IMR-90 (cell line): ENCODE measurements around the gene TTC16. TPM values are rescaled to one million over a fixed set of nuclear protein-coding genes. Genes with fewer than 3 reads are reported as not detected.

Experiments used
- ATAC-seq: fragments of 200-7000 bp; cut with Tn5 transposase; 2 replicates; pipeline ENCODE4 v1.9.1; 2020; ENCODE audit warnings: low read depth, mild to moderate bottlenecking, moderate library complexity
- BruUV-seq: library from RNA; stranded (reverse); fragments of 400-500 nt; replicated peaks from 2 replicates; lab custom pipeline; 2021; lab: Mats Ljungman, UMichigan
- CTCF ChIA-PET: fragments of 300-600 bp; formaldehyde crosslinking; extraction: SDS; loops from one replicate; lab custom pipeline; 2021; ENCODE audit warnings: antibody characterized with exemption; lab: Yijun Ruan, JAX
- POLR2A ChIA-PET: fragments of 300-600 bp; sonication (Branson Sonifier 250); formaldehyde crosslinking; loops from one replicate; lab custom pipeline; 2022; ENCODE audit warnings: antibody characterized with exemption; ENCODE audit not compliant: unreplicated experiment; lab: Charles Lee
- DNase-seq: peaks from one replicate; pipeline ENCODE4 v3.0.0; 2013
- H2AFZ ChIP-seq: replicated peaks from 2 replicates; pipeline ENCODE3; 2013; ENCODE audit warnings: low read length, mild to moderate bottlenecking; ENCODE audit not compliant: poor library complexity
- H2AK5ac ChIP-seq: 2 replicates; pipeline ENCODE4 v1.6.1; 2013; ENCODE audit warnings: low read depth, low read length, inconsistent platforms
- H2AK9ac ChIP-seq: replicated peaks from 2 replicates; pipeline ENCODE3; 2013; ENCODE audit warnings: mild to moderate bottlenecking, low read depth, low read length, moderate library complexity; ENCODE audit not compliant: poor library complexity
- H2BK120ac ChIP-seq: 2 replicates; pipeline ENCODE4 v1.6.1; 2013; ENCODE audit warnings: low read depth, low read length, inconsistent platforms
- H2BK15ac ChIP-seq: 3 replicates; pipeline ENCODE4 v1.6.1; 2013; ENCODE audit warnings: low read depth, low read length, inconsistent platforms
- H2BK20ac ChIP-seq: 2 replicates; pipeline ENCODE4 v1.6.1; 2013; ENCODE audit warnings: low read depth, mild to moderate bottlenecking, inconsistent platforms, low read length, moderate library complexity
- H2BK5ac ChIP-seq: 2 replicates; pipeline ENCODE4 v1.6.1; 2013; ENCODE audit warnings: mild to moderate bottlenecking, low read depth, low read length, inconsistent platforms; ENCODE audit not compliant: poor library complexity, severe bottlenecking
- H3K14ac ChIP-seq: replicated peaks from 2 replicates; pipeline ENCODE4 v1.6.1; 2013; ENCODE audit warnings: low read depth, low read length, inconsistent platforms
- H3K18ac ChIP-seq: 2 replicates; pipeline ENCODE4 v1.6.1; 2013; ENCODE audit warnings: low read depth, low read length, control low read depth
- H3K23ac ChIP-seq: 2 replicates; pipeline ENCODE4 v1.6.1; 2013; ENCODE audit warnings: low read depth, low read length, inconsistent platforms
- H3K27ac ChIP-seq: 2 replicates; pipeline ENCODE4 v1.5.1; 2013; ENCODE audit warnings: mild to moderate bottlenecking, control low read depth, low read length; ENCODE audit not compliant: insufficient read depth
- H3K27me3 ChIP-seq: 2 replicates; pipeline ENCODE4 v1.6.1; 2013; ENCODE audit warnings: low read length; ENCODE audit not compliant: control insufficient read depth, insufficient read depth
- H3K36me3 ChIP-seq: 2 replicates; pipeline ENCODE4 v1.6.1; 2013; ENCODE audit warnings: low read length, mixed read lengths; ENCODE audit not compliant: control insufficient read depth, insufficient read depth
- H3K4ac ChIP-seq: 2 replicates; pipeline ENCODE4 v1.6.1; 2013; ENCODE audit warnings: low read depth, low read length, inconsistent platforms
- H3K4me1 ChIP-seq: 2 replicates; pipeline ENCODE4 v1.6.1; 2013; ENCODE audit warnings: low read length, mixed read lengths; ENCODE audit not compliant: control insufficient read depth, insufficient read depth
- H3K4me2 ChIP-seq: 2 replicates; pipeline ENCODE4 v1.6.1; 2013; ENCODE audit warnings: low read depth, mild to moderate bottlenecking, control low read depth, low read length, moderate library complexity
- H3K4me3 ChIP-seq: 2 replicates; pipeline ENCODE4 v1.5.1; 2013; ENCODE audit warnings: low read depth, mild to moderate bottlenecking, control low read depth, low read length, moderate library complexity; ENCODE audit not compliant: insufficient read depth
- H3K56ac ChIP-seq: 2 replicates; pipeline ENCODE4 v1.6.1; 2013; ENCODE audit warnings: low read length, inconsistent platforms; ENCODE audit not compliant: insufficient read depth; ENCODE audit errors: extremely low read depth
- H3K79me1 ChIP-seq, 2 experiments: 2 replicates each; pipeline ENCODE4 v1.6.1; 2013; ENCODE audit warnings: low read length in 2 of 2, inconsistent platforms in 1 of 2, low read depth in 1 of 2
- H3K9ac ChIP-seq: 2 replicates; pipeline ENCODE4 v1.6.1; 2013; ENCODE audit warnings: low read depth, low read length, control low read depth
- H3K9me1 ChIP-seq: 2 replicates; pipeline ENCODE4 v1.6.1; 2013; ENCODE audit warnings: low read length, inconsistent platforms; ENCODE audit not compliant: insufficient read depth
- H3K9me3 ChIP-seq: 2 replicates; pipeline ENCODE4 v1.6.1; 2013; ENCODE audit warnings: low read length; ENCODE audit not compliant: control insufficient read depth, insufficient read depth
- H4K20me1 ChIP-seq: 2 replicates; pipeline ENCODE4 v1.6.1; 2013; ENCODE audit warnings: low read length, inconsistent platforms; ENCODE audit not compliant: insufficient read depth
- H4K5ac ChIP-seq: 2 replicates; pipeline ENCODE4 v1.6.1; 2013; ENCODE audit warnings: mild to moderate bottlenecking, low read depth, low read length, control low read depth
- H4K8ac ChIP-seq, 2 experiments: 2 replicates each; pipeline ENCODE4 v1.6.1; 2013; ENCODE audit warnings: low read depth in 2 of 2, low read length in 2 of 2, control low read depth in 1 of 2, inconsistent platforms in 1 of 2
- H4K91ac ChIP-seq: 2 replicates; pipeline ENCODE4 v1.6.1; 2013; ENCODE audit warnings: low read depth, low read length, inconsistent platforms; ENCODE audit not compliant: insufficient read depth
- BHLHE40 ChIP-seq: fragments of 150-350 bp; IDR thresholded peaks from 2 replicates; pipeline ENCODE4 v1.6.1; 2016; ENCODE audit warnings: mild to moderate bottlenecking, low read depth, low read length
- CEBPB ChIP-seq: IDR thresholded peaks from 2 replicates; pipeline ENCODE4 v1.6.1; 2012; ENCODE audit warnings: low read depth, low read length, improper control_type of control experiment
- RCOR1 ChIP-seq: IDR thresholded peaks from 2 replicates; pipeline ENCODE4 v1.6.1; 2012; ENCODE audit warnings: mild to moderate bottlenecking, low read length, improper control_type of control experiment; ENCODE audit not compliant: insufficient replicate concordance
- WGBS, 2 experiments: methylation state at CpG; one replicate each; pipeline versions ENCODE4 v1.1.5 to v1.1.7; 2013; ENCODE audit warnings: missing lambda C conversion rate in 2 of 2; ENCODE audit not compliant: insufficient read length in 1 of 2; ENCODE audit errors: extremely low coverage in 2 of 2; 5-methylcytosine and 5-hydroxymethylcytosine counted together
- dilution Hi-C: fragments of 300-500 bp; cut with HindIII; formaldehyde crosslinking; loops from one replicate; pipeline ENCODE4 v1.14.3; 2018; ENCODE audit warnings: low sequenced_read_pairs; ENCODE audit not compliant: unreplicated experiment
- in situ Hi-C: fragments of 300-500 bp; cut with MboI; formaldehyde crosslinking; loops from 3 replicates; pipeline ENCODE4 v1.14.3; 2019; ENCODE audit warnings: low sequenced_read_pairs, inconsistent platforms, mixed read lengths
- intact Hi-C: fragments of 100-400 bp; cut with micrococcal nuclease; formaldehyde crosslinking; loops from 2 replicates; pipeline ENCODE4 v1.10.0; 2022
- polyA plus RNA-seq, 3 experiments: library from polyadenylated mRNA; depleted of rRNA; stranded (reverse); fragments of >200 nt; gene quantifications; 2 replicates each; pipeline ENCODE4 v1.2.3, GENCODE V29; 2012; ENCODE audit warnings: low replicate concordance in 1 of 3
- total RNA-seq: library from RNA; depleted of rRNA; stranded (reverse); fragments of >200 nt; gene quantifications from 2 replicates; pipeline ENCODE4 v1.2.3, GENCODE V29; 2012
- TF ChIP-seq, protein P1 (sequence below): fragments of 150-350 bp; IDR thresholded peaks from 2 replicates; pipeline ENCODE4 v1.6.1; 2017; ENCODE audit warnings: mild to moderate bottlenecking, antibody characterized with exemption, low read length, low read depth

The TTC16 gene
- total and polyA plus RNA-seq, 2 of the 4 experiments (the other 2 are of a cell fraction) = 0.02 TPM; not detected in 1

DNA sequence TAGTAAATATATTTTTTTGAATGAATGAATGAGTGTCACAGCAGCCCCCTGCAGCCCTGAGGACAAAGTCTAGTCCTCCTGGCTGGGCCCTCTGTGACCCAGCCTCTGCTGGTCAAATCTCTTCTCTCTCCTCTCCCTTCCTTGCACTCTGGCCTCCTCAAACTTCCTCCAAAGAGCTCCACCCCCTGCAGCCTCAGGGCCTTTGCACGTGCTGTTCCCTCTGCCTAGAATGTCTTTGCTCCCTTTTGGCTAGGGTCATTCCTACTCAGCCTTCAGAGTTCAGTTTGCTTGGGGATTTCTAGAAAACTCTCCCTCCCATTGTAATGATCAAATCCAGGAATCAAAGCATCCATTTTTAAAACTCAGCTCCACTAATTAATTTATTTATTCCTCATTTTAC is 49.5 kb downstream of the TTC16 start:
- POLR2A ChIA-PET = no interaction called here
- H2BK5ac ChIP-seq = no peak overlapping the region
- no peaks in the 10 kb centered on the region for H4K20me1 ChIP-seq
- intact Hi-C loops (no loop called here), dilution Hi-C loops (no loop called here), in situ Hi-C loops (no loop called here)
- CTCF ChIA-PET = no interaction called here
- no peak overlapping the region for H3K14ac ChIP-seq
- H3K56ac ChIP-seq = no peak overlapping the region
- no peak overlapping the region for H4K5ac ChIP-seq
- no peak for DNase-seq
- H3K9me1 ChIP-seq = no peaks in the 10 kb centered on the region; the same call in 1 of the 2 replicates
- no peaks in the 10 kb centered on the region for H3K36me3 ChIP-seq
- no peaks in the 10 kb centered on the region for H3K79me1 ChIP-seq
- H4K8ac ChIP-seq = no peak overlapping the region
- H3K4me2 ChIP-seq = no peak overlapping the region
- no peak overlapping the region for H2AK9ac ChIP-seq
- no peak overlapping the region for H3K4ac ChIP-seq
- H2BK20ac ChIP-seq = no peak overlapping the region
- WGBS, 2 experiments = no CpG with 5 or more reads among the region's 1 CpG
- no peaks in the 10 kb centered on the region for H3K9me3 ChIP-seq
- peaks cover 2% of the 10 kb centered on the region; the same call in 1 of the 2 replicates for H3K4me1 ChIP-seq
- H3K23ac ChIP-seq = no peak overlapping the region
- H2BK120ac ChIP-seq = no peak overlapping the region
- H3K27me3 ChIP-seq = peaks cover 28% of the 10 kb centered on the region
- no peak overlapping the region for H2BK15ac ChIP-seq
- no peak for ATAC-seq
- no peak overlapping the region for H2AK5ac ChIP-seq
- no peak overlapping the region for H3K4me3 ChIP-seq
- no TSS peak for BruUV-seq
- no peak for TF ChIP-seq BHLHE40
- TF ChIP-seq, protein P1, sequence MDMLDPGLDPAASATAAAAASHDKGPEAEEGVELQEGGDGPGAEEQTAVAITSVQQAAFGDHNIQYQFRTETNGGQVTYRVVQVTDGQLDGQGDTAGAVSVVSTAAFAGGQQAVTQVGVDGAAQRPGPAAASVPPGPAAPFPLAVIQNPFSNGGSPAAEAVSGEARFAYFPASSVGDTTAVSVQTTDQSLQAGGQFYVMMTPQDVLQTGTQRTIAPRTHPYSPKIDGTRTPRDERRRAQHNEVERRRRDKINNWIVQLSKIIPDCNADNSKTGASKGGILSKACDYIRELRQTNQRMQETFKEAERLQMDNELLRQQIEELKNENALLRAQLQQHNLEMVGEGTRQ = no peak
- TF ChIP-seq CEBPB = no peak
- TF ChIP-seq RCOR1 = no peak
- no peak overlapping the region for H4K91ac ChIP-seq
- H3K27ac ChIP-seq = no peak overlapping the region
- H3K9ac ChIP-seq = no peak overlapping the region
- H2AFZ ChIP-seq = no peak overlapping the region
- H3K18ac ChIP-seq = no peak overlapping the region
